Keratinocyte (primary cell): ENCODE data around the gene UROD. TPM values are rescaled to one million over a fixed set of nuclear protein-coding genes. Genes with fewer than 3 reads are reported as not detected.

Experiments used
- DNase-seq: peaks from one replicate; pipeline ENCODE4 v3.0.0-alpha.2; 2011; ENCODE audit warnings: low read depth, missing footprints, low spot score
- FAIRE-seq: peaks from 2 replicates; lab custom pipeline; 2011; peaks lifted over from hg19 to GRCh38; lab: Jason Lieb, UNC
- H2AFZ ChIP-seq: 2 replicates; pipeline ENCODE4 v1.6.0; 2012; ENCODE audit warnings: low read length, control low read depth, inconsistent platforms; ENCODE audit not compliant: control insufficient read depth
- H3K27ac ChIP-seq: 2 replicates; pipeline ENCODE4 v1.5.1; 2011; ENCODE audit warnings: low read length; ENCODE audit not compliant: control insufficient read depth, insufficient read depth
- H3K27me3 ChIP-seq: 3 replicates; pipeline ENCODE4 v1.6.0; 2011; ENCODE audit warnings: low read length; ENCODE audit not compliant: control insufficient read depth, insufficient read depth; ENCODE audit errors: extremely low read depth
- H3K36me3 ChIP-seq, 2 experiments: 2 replicates in 1 of 2; 3 replicates in 1 of 2; pipeline ENCODE4 v1.5.1; 2011; ENCODE audit warnings: low read length in 2 of 2, mild to moderate bottlenecking in 1 of 2; ENCODE audit not compliant: control insufficient read depth in 2 of 2, insufficient read depth in 2 of 2; ENCODE audit errors: extremely low read depth in 1 of 2
- H3K4me1 ChIP-seq: 3 replicates; pipeline ENCODE4 v1.5.1; 2011; ENCODE audit warnings: low read length; ENCODE audit not compliant: control insufficient read depth, insufficient read depth; ENCODE audit errors: extremely low read depth
- H3K4me2 ChIP-seq: 3 replicates; pipeline ENCODE4 v1.6.0; 2011; ENCODE audit warnings: low read depth, low read length; ENCODE audit not compliant: control insufficient read depth, insufficient read depth; ENCODE audit errors: extremely low read depth
- H3K4me3 ChIP-seq, 3 experiments: fragments of 200-600 bp in 1 of 3; sonication (generic) in 1 of 3; 2 replicates in 2 of 3; 3 replicates in 1 of 3; pipeline ENCODE4 v1.5.1; 2011 to 2016; ENCODE audit warnings: low read length in 3 of 3, mild to moderate bottlenecking in 3 of 3, control low read depth in 2 of 3, inconsistent platforms in 1 of 3, low read depth in 1 of 3, mixed read lengths in 1 of 3, mixed run types in 1 of 3, moderate library complexity in 1 of 3; ENCODE audit not compliant: control insufficient read depth in 2 of 3, insufficient read depth in 2 of 3; ENCODE audit errors: extremely low read depth in 1 of 3
- H3K79me2 ChIP-seq: 2 replicates; pipeline ENCODE4 v1.6.0; 2012; ENCODE audit warnings: low read length; ENCODE audit not compliant: control insufficient read depth, insufficient read depth
- H3K9ac ChIP-seq: 3 replicates; pipeline ENCODE4 v1.6.0; 2011; ENCODE audit warnings: low read length; ENCODE audit not compliant: control insufficient read depth, insufficient read depth; ENCODE audit errors: extremely low read depth
- H3K9me1 ChIP-seq: 3 replicates; pipeline ENCODE4 v1.6.0; 2011; ENCODE audit warnings: low read length; ENCODE audit not compliant: control insufficient read depth, insufficient read depth; ENCODE audit errors: extremely low read depth
- H3K9me3 ChIP-seq: 2 replicates; pipeline ENCODE4 v1.5.1; 2012; ENCODE audit warnings: low read depth, low read length; ENCODE audit not compliant: control insufficient read depth
- H4K20me1 ChIP-seq: 3 replicates; pipeline ENCODE4 v1.6.0; 2011; ENCODE audit warnings: low read length; ENCODE audit not compliant: control insufficient read depth, insufficient read depth; ENCODE audit errors: extremely low read depth
- EZH2 ChIP-seq: IDR thresholded peaks from one replicate; pipeline ENCODE4 v1.6.1; 2012; ENCODE audit warnings: inconsistent platforms, mild to moderate bottlenecking, low read length, moderate library complexity
- dilution Hi-C: fragments of 300-500 bp; cut with MboI; formaldehyde crosslinking; loops from one replicate; pipeline ENCODE4 v1.7.0; 2020; ENCODE audit warnings: low sequenced_read_pairs; ENCODE audit not compliant: extremely low pct_ligation_motif_present
- polyA plus RNA-seq, 5 experiments: library from polyadenylated mRNA; depleted of rRNA in 3 of 5; stranded (reverse) in 3 of 5; stranded (forward) in 1 of 5; unstranded in 1 of 5; fragments of >200 nt; gene quantifications; 1 replicate in 1 of 5; 2 replicates in 3 of 5; 3 replicates in 1 of 5; pipeline versions ENCODE4 v1.2.1 to v1.2.3, GENCODE V29; 2011 to 2012; ENCODE audit warnings: missing spikeins in 2 of 5, low read depth in 1 of 5, low replicate concordance in 1 of 5
- TF ChIP-seq, protein P1 (sequence below), 3 experiments: IDR thresholded peaks in 1 of 3; conservative IDR thresholded peaks in 1 of 3; optimal IDR thresholded peaks in 1 of 3; 2 replicates in 2 of 3; 3 replicates in 1 of 3; pipeline versions ENCODE3 to v1.5.1; 2011; ENCODE audit warnings: low read length in 3 of 3, mild to moderate bottlenecking in 3 of 3, moderate library complexity in 2 of 3, control low read depth in 1 of 3, inconsistent platforms in 1 of 3; ENCODE audit not compliant: insufficient read depth in 2 of 3; ENCODE audit errors: extremely low read depth in 1 of 3

Gene UROD
- polyA plus RNA-seq, 1 donor (not counting 4 experiments of a cell fraction or from before 2014, with no cell fraction given) = 157 TPM

- Histone ChIP-seq H3K9me1 (no peaks in the 10 kb centered on the region), H3K36me3 (no peaks in the 10 kb centered on the region), H3K4me1 (no peaks in the 10 kb centered on the region), H3K79me2 (no peaks in the 10 kb centered on the region), H3K4me3 (no peak overlapping the region), H2AFZ (no peak overlapping the region), H3K9ac (no peak overlapping the region), H3K9me3 (no peaks in the 10 kb centered on the region), H4K20me1 (no peaks in the 10 kb centered on the region), H3K27ac (no peak overlapping the region), H3K27me3 (no peaks in the 10 kb centered on the region), H3K4me2 (no peak overlapping the region)
- dilution Hi-C loops = no loop called here
- DNase-seq (no peak), FAIRE-seq (no peak)
- no peak for TF ChIP-seq EZH2
- TF ChIP-seq, protein P1, sequence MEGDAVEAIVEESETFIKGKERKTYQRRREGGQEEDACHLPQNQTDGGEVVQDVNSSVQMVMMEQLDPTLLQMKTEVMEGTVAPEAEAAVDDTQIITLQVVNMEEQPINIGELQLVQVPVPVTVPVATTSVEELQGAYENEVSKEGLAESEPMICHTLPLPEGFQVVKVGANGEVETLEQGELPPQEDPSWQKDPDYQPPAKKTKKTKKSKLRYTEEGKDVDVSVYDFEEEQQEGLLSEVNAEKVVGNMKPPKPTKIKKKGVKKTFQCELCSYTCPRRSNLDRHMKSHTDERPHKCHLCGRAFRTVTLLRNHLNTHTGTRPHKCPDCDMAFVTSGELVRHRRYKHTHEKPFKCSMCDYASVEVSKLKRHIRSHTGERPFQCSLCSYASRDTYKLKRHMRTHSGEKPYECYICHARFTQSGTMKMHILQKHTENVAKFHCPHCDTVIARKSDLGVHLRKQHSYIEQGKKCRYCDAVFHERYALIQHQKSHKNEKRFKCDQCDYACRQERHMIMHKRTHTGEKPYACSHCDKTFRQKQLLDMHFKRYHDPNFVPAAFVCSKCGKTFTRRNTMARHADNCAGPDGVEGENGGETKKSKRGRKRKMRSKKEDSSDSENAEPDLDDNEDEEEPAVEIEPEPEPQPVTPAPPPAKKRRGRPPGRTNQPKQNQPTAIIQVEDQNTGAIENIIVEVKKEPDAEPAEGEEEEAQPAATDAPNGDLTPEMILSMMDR (optimal IDR thresholded peaks at IDR 0.05 in 1 of 3, IDR thresholded peaks at IDR 0.05 in 1 of 3, conservative IDR thresholded peaks at IDR 0.05 in 1 of 3; ENCODE audit: extremely low read depth in 1 of 3, insufficient read depth in 2 of 3, low read length in 3 of 3) = no peak
These were observed 25.4 kb downstream of the UROD start for GRCh38 chr1:45037456-45037855.

- Histone ChIP-seq H3K9me3 (no peaks in the 10 kb centered on the region), H3K4me3 (no peak overlapping the region), H2AFZ (no peak overlapping the region), H3K4me1 (no peaks in the 10 kb centered on the region), H3K27me3 (no peaks in the 10 kb centered on the region), H3K79me2 (no peaks in the 10 kb centered on the region), H3K27ac (no peak overlapping the region), H3K9ac (no peak overlapping the region), H3K9me1 (no peaks in the 10 kb centered on the region), H3K36me3 (no peaks in the 10 kb centered on the region), H3K4me2 (no peak overlapping the region), H4K20me1 (no peaks in the 10 kb centered on the region)
- DNase-seq (no peak), FAIRE-seq (no peak)
- dilution Hi-C loops = no loop called here
- TF ChIP-seq, protein P1 (optimal IDR thresholded peaks at IDR 0.05 in 1 of 3, IDR thresholded peaks at IDR 0.05 in 1 of 3, conservative IDR thresholded peaks at IDR 0.05 in 1 of 3; ENCODE audit: extremely low read depth in 1 of 3, insufficient read depth in 2 of 3, low read length in 3 of 3) = no peak
- TF ChIP-seq EZH2 = no peak
These were observed 26.2 kb downstream of the UROD start for GRCh38 chr1:45038240-45038639.
